Mammary epithelial cell (primary cell): ENCODE measurements around the gene REV1.

Source experiments
- EZH2 ChIP-seq: IDR thresholded peaks from 2 replicates; pipeline ENCODE4 v1.6.1; 2012; ENCODE audit warnings: low read length, inconsistent platforms, borderline replicate concordance
- TF ChIP-seq, protein P1 (sequence below), 2 donors: IDR thresholded peaks in 1 of 2; conservative IDR thresholded peaks in 1 of 2; 2 replicates each; pipeline ENCODE4 v1.5.1; 2011 to 2012; ENCODE audit warnings: inconsistent platforms in 2 of 2, low read length in 2 of 2, mild to moderate bottlenecking in 2 of 2, control low read depth in 1 of 2, low read depth in 1 of 2; ENCODE audit not compliant: insufficient read depth in 1 of 2; ENCODE audit errors: extremely low read depth in 1 of 2

DNA sequence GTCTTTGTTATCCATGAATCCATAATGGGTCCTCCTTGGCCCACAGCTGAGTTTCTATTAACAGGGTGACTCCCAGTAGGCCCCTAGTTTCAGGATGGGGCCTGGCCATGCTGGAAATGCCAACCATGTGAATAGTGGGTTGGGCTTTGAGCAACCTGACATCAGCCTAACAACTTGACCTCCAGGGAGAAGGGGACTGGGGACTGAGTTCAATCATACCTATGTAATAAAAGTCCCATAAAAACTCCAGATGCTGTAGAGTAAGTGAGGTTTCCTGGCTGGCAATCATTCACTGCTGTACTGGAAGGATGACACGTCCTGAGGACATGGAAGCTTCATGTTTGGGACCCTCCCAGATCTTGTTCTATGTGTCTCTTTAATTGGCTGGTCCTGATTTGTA, 7.9 kb downstream of the REV1 start:
- TF ChIP-seq, protein P1, sequence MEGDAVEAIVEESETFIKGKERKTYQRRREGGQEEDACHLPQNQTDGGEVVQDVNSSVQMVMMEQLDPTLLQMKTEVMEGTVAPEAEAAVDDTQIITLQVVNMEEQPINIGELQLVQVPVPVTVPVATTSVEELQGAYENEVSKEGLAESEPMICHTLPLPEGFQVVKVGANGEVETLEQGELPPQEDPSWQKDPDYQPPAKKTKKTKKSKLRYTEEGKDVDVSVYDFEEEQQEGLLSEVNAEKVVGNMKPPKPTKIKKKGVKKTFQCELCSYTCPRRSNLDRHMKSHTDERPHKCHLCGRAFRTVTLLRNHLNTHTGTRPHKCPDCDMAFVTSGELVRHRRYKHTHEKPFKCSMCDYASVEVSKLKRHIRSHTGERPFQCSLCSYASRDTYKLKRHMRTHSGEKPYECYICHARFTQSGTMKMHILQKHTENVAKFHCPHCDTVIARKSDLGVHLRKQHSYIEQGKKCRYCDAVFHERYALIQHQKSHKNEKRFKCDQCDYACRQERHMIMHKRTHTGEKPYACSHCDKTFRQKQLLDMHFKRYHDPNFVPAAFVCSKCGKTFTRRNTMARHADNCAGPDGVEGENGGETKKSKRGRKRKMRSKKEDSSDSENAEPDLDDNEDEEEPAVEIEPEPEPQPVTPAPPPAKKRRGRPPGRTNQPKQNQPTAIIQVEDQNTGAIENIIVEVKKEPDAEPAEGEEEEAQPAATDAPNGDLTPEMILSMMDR (conservative IDR thresholded peaks at IDR 0.05 in 1 of 2, IDR thresholded peaks at IDR 0.05 in 1 of 2; ENCODE audit: extremely low read depth in 1 of 2, insufficient read depth in 1 of 2, low read depth in 1 of 2, low read length in 2 of 2): no peak
- no peak for TF ChIP-seq EZH2
